Activated naive CD8-positive, alpha-beta T cell treated with anti-CD3 and anti-CD28 coated beads, Interleukin-2, amount 10 ng/mL, durations not matched to agents 7 days and 5 days (primary cell): ENCODE results near the gene ZNF324. TPM values are rescaled to one million over a fixed set of nuclear protein-coding genes. Genes with fewer than 3 reads are reported as not detected.

ENCODE experiments used
- ATAC-seq: fragments of 150-1000 bp; cut with Tn5 transposase; one replicate; pipeline ENCODE4 v1.10.0; 2021; ENCODE audit warnings: low read depth, moderate library complexity
- POLR2A ChIA-PET: fragments of 350-600 bp; sonication (Branson Sonifier 250); formaldehyde crosslinking; loops from one replicate; lab custom pipeline; 2021; ENCODE audit warnings: antibody characterized with exemption; lab: Charles Lee
- DNase-seq: peaks from one replicate; pipeline ENCODE4 v3.0.0; 2021
- H3K27ac Mint-ChIP-seq: one replicate; pipeline ENCODE4 v1.8.0; 2022; ENCODE audit warnings: mild to moderate bottlenecking, mixed read lengths
- H3K27me3 Mint-ChIP-seq: one replicate; pipeline ENCODE4 v1.8.0; 2022; ENCODE audit warnings: mild to moderate bottlenecking, moderate library complexity, mixed read lengths
- H3K36me3 Mint-ChIP-seq: one replicate; pipeline ENCODE4 v1.8.0; 2021; ENCODE audit warnings: mild to moderate bottlenecking, mixed read lengths
- H3K4me1 Mint-ChIP-seq: one replicate; pipeline ENCODE4 v1.8.0; 2021; ENCODE audit warnings: mixed read lengths
- H3K4me3 Mint-ChIP-seq: one replicate; pipeline ENCODE4 v1.8.0; 2022; ENCODE audit warnings: mild to moderate bottlenecking, moderate library complexity, mixed read lengths
- H3K9me3 Mint-ChIP-seq: one replicate; pipeline ENCODE4 v1.8.0; 2021; ENCODE audit warnings: mixed read lengths
- total RNA-seq, 2 experiments: library from RNA; stranded (reverse); gene quantifications; one replicate each; pipeline ENCODE4 v1.2.3, GENCODE V29; 2021

The ZNF324 gene
- total RNA-seq, 2 experiments from 2014 or later, result 18.0 to 18.5 TPM

DNA sequence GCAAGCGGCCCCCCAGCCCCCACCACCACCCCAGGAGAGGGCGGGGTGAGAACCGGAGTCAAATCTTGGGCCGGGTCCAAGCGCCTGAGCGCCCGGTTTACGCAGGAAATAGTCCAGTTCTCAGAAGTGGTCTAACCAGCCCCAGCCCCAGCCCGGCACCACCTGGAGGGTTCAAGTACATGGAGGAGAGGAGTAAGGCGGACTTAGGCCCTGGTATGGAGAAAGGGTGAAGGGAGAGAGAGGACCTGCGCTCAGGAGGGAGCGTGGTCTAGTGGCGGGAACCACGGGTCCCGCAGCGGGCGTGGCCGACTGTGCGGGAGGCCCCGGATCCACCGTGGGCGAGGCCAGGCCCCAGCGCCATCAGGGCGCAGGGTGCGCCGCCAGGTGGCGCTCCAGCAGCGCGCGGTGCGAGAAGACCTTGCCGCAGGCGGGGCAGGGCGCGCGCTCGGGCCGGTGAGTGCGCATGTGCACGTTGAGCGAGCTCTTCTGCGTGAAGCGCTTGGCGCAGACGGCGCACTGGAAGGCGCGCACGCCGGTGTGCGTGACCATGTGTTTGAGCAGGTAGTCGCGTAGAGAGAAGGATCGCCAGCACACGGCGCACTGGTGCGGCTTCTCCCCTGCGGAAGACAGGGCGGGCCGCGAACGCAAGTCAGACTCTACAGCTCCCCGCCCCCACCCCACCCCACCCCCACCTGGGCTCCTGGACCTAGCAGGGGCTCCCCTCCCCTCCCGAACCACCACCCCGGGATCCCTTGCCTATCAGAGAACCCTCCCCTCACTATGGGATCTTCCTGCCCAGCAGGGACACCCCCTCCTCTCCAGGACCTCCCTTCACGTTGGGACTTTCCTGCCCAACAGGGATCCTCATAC is 47.0 kb downstream of the ZNF324 start:
- H3K27me3 Mint-ChIP-seq, result no peaks in the 10 kb centered on the region
- peaks cover 15% of the 10 kb centered on the region for H3K36me3 Mint-ChIP-seq
- H3K4me1 Mint-ChIP-seq, result peaks cover 27% of the 10 kb centered on the region
- POLR2A ChIA-PET, result interaction anchor here (0.6 to 1.8 kb wide), 18 partner anchors 9 to 331 kb away, joined by 3 to 25 read pairs (median 4); partner anchors contain the start of genes CHMP2A, TRIM28, UBE2M and ZNF274
- peak overlapping the region; percentile 90 for H3K4me3 Mint-ChIP-seq
- H3K27ac Mint-ChIP-seq, result peak overlapping the region; percentile 93
- no peaks in the 10 kb centered on the region for H3K9me3 Mint-ChIP-seq
- peak; percentile 99 for DNase-seq
- ATAC-seq, result peak; percentile 90

DNA sequence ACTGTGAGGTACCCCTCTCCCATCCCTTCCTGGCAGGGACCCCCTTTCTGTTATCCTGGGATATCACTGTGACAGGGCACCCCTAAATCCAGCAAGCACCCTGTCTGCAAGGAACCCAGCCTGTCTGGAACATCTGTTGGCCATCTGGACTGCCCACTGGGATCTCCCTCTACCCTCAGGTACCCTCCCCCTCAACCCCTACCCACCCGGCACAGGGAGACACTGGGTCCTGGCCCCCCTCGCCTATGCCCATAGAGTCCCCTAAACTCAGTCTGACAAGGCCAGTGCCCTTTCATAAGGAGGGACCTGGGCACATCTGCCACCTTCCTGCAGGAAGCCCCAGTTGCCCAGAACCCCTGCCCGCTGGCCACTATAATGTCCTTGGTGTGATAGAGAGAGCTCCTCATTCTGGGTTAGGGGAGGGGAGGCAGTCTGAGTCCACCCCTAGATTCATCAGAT is 47.7 kb downstream of the ZNF324 start:
- Mint-ChIP-seq H3K9me3 (no peaks in the 10 kb centered on the region), H3K4me3 (peak overlapping the region; percentile 90), H3K27me3 (no peaks in the 10 kb centered on the region), H3K36me3 (peaks cover 19% of the 10 kb centered on the region), H3K4me1 (peaks cover 29% of the 10 kb centered on the region), H3K27ac (peak overlapping the region; percentile 93)
- DNase-seq (no peak), ATAC-seq (no peak)
- POLR2A ChIA-PET, result interaction anchor here (0.8 to 1.8 kb wide), 12 partner anchors 13 to 332 kb away, joined by 3 to 25 read pairs (median 4); partner anchors contain the start of genes CHMP2A, TRIM28, ZNF274 and ZSCAN22

DNA sequence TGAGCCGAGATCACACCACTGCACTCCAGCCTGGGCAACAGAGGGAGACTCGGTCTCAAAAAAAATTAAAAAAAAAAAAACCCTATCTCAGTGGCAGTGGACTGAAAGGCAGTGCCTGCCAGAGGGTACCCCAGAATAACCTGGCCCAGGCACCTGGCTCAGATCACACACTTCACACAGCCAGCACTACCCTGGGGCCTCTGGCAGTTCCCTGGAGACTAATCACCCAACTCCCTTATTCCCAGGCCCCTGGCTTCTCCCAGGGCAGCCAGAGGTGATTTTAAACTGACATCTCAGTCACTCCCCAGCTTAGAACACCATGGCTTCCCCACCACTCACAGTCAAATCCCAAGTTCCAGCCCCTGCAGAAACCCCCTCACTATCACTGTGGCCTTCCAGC is 48.4 kb downstream of the ZNF324 start:
- POLR2A ChIA-PET, result interaction anchor here (1.2 to 1.8 kb wide), 2 partner anchors 29 to 332 kb away, joined by 4 to 9 read pairs; partner anchors contain the start of genes TRIM28 and ZNF274
- peaks cover 34% of the 10 kb centered on the region for H3K4me1 Mint-ChIP-seq
- peak overlapping the region; percentile 90 for H3K4me3 Mint-ChIP-seq
- peak overlapping the region; percentile 78 for H3K27ac Mint-ChIP-seq
- H3K9me3 Mint-ChIP-seq, result no peaks in the 10 kb centered on the region
- no peak for DNase-seq
- peaks cover 20% of the 10 kb centered on the region for H3K36me3 Mint-ChIP-seq
- ATAC-seq, result no peak
- no peaks in the 10 kb centered on the region for H3K27me3 Mint-ChIP-seq

DNA sequence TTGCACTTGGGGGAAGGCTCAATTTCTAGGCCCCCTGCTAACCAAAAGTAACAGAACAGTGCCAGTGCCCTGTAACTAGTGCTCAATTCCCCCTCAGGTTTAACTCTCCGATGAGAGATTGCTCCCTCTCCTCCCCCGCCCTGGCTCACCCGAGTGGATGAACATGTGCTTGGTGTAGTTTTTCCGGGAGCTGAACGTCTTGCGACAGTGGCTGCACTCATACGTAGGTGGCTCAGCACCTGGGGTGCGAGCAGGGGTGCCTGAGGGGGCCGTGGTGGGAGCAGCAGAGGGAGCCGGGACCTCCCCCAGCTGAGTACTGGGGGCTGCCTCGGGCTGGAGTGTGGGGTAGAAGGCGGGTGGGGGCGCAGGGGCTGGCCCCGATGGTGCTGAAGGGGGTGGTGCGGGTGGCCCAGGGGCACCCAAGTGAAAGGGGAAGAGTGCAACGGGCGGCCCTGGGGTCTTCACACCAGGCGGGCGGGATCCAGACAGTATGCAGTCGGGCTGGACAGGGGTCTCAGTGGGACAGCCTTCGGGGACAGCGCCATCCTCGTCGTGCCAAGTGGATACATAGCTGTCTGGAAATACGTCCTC is 49.5 kb downstream of the ZNF324 start:
- Mint-ChIP-seq H3K27ac (peak overlapping the region; percentile 78), H3K4me1 (peaks cover 38% of the 10 kb centered on the region)
- POLR2A ChIA-PET, result no interaction called here

DNA sequence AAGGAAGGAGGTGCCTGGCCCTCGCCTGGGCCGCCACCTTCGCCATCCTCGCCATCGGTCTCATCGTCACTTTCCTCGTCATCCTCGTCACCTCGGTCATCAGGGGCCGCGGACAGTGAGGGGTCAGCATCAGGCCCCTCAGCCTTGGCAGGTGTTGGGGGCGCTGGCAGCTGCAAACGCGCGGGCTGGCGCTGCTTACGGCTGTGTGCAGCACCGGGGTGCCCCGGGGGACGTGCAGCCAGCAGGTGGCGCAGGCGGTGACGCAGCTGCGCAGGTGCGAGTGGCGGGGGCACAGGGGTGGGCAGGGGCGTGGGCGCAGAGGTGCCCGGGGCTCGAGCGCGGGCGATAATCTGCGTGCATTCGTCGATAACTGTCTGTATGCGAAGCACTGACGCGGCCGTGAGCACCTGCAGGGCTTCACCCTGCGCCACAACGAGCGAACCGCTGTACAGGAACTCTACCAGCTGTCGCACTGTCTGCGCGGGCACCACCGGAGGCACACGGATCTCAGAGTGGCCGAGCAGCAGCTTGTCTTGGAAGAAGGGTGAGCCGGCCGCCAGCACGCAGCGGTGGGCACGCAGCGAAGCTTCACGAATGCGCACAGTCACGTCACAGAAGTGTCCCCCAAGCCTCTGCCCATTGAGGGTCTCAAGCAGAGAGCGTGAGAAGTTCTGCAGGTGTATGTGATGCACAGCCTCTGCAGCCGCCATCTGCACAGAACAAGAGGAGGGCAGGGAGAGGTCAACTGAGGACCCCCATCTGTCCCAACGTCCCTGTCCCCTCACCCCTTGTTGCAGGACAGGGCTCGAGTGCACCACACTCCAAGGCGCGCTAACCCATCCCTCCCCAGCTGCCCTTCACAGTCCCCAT is 50.3 kb downstream of the ZNF324 start:
- ATAC-seq (no peak), DNase-seq (no peak)
- Mint-ChIP-seq H3K27me3 (no peaks in the 10 kb centered on the region), H3K4me3 (peak overlapping the region; percentile 25), H3K36me3 (peaks cover 20% of the 10 kb centered on the region), H3K27ac (peak overlapping the region; percentile 16), H3K4me1 (peaks cover 38% of the 10 kb centered on the region), H3K9me3 (no peaks in the 10 kb centered on the region)
- POLR2A ChIA-PET, result interaction anchor here (1.5 to 4.3 kb wide), 3 partner anchors 37 to 63 kb away, joined by 10 to 63 read pairs (median 37); partner anchors contain the start of gene CHMP2A

More for the DNA sequence above, 49.5 kb downstream of the ZNF324 start:
- no peak for ATAC-seq
- Mint-ChIP-seq H3K4me3 (peak overlapping the region; percentile 90), H3K9me3 (no peaks in the 10 kb centered on the region), H3K27me3 (no peaks in the 10 kb centered on the region), H3K36me3 (peaks cover 20% of the 10 kb centered on the region)
- DNase-seq, result no peak

DNA sequence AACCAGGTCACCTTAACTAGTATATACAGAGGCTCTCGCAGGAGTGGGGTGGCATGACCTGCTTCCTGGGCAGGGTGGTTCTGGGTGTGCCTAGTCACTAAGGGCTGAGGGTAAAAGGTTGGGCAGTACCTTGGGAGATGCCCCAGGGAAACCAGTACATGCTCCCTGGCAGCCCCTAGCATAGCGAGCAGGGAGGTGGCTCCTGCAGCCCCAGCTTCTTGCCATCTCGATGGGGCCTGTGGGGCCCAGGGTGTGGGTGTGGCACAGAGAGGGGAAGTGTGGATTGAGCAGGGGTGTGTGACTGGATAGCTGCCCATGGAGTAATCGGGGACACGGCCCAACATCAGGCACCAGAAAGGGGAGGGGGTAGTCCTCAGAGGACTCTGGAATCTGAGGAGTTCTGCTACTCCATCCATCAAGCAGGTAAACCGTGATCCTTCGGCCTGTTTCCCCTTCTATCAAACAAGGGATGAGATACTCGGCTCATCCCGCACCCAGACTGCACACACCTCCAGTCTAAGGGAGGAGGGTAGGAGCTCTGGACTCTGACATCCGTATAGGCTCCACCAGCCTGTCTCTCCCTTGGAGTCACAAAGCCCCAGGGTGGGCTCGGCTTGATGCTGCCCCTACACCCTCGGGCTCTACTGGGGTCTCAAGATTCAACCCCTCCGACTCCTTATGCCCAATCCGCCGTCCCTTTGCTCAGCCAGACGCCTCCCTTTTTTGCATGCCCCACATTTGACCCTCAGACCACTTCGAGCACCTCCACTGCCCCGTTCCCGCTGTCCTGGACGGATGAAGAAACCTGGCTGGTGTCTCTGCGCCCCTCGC is 51.6 kb downstream of the ZNF324 start:
- H3K27me3 Mint-ChIP-seq, result no peaks in the 10 kb centered on the region
- no peak for DNase-seq

DNA sequence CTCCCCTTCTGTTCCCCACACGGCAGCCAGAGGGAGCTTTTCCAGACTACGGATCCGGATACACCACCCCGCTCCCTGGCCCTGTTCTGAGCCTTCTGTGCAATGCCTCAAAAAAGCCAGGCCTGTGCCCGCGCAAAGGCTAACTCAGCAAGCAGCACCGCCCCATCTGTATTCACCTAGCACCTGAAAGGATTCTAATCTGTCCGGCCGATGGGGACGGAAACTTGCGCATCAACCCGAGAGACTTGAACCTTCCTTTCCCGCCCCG is 52.1 kb downstream of the ZNF324 start:
- ATAC-seq (peak; percentile 16), DNase-seq (peak; percentile 67)
- Mint-ChIP-seq H3K4me3 (peak overlapping the region; percentile 99), H3K9me3 (no peaks in the 10 kb centered on the region), H3K27ac (peak overlapping the region; percentile 92), H3K36me3 (peaks cover 20% of the 10 kb centered on the region), H3K4me1 (peaks cover 36% of the 10 kb centered on the region), H3K27me3 (no peaks in the 10 kb centered on the region)
- POLR2A ChIA-PET, result interaction anchor here (0.7 to 4.3 kb wide), 14 partner anchors 11 to 241 kb away, joined by 3 to 63 read pairs (median 6); partner anchors contain the start of genes CHMP2A, TRIM28, ZNF446 and ZNF497

More for the DNA sequence above, 51.6 kb downstream of the ZNF324 start:
- ATAC-seq, result no peak
- peak overlapping the region; percentile 99 for H3K4me3 Mint-ChIP-seq
- H3K4me1 Mint-ChIP-seq, result peaks cover 38% of the 10 kb centered on the region
- POLR2A ChIA-PET, result interaction anchor here (0.7 to 4.3 kb wide), 14 partner anchors 10 to 240 kb away, joined by 3 to 63 read pairs (median 6); partner anchors contain the start of genes CHMP2A, TRIM28, ZNF446 and ZNF497
- H3K27ac Mint-ChIP-seq, result peak overlapping the region; percentile 92
- H3K9me3 Mint-ChIP-seq, result no peaks in the 10 kb centered on the region
- peaks cover 20% of the 10 kb centered on the region for H3K36me3 Mint-ChIP-seq

DNA sequence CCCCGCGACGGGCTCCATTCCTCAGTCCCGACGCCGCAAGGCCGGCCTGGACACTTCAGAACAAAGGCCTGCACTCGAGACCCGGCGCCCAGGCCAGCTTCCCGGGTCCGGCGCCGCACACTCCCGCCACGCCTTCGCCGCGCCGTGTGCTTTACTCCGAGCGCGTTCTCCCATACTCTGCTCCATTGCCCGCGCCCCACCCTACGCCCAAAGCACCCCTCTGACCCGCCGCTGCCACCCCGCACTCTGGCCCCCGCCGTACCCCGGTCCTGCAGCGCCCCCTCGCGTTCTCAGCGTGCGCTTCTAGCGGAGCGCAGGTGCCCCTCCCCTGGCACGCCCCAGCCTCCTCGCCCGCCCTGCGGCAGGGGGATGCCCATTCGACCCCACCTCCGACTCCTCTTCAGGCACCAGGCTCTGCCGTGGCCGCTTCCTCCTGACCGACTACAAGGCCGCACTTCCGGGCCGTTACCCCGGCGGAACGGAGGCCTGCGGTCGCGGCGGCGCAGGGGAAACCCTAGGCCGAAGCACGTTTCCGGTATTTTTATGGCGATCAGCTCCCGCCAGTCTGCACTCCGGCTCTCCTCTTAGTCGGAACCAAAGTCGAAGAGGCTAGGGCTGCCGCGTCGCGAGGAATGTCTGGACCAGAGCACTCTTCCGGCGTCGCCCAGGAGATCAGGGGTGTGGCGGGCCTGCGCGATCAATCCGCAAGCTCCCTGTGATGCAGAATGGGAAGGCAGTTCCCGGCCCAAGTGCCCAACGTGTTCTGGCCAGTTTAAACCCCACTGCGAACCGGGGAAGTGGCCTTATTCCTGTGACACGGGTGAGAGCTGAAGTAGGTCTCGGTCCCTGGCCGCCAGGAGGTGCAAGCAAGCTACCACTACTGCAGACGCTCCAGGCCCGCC is 52.7 kb downstream of the ZNF324 start, which contains the start of gene ZBTB45:
ZBTB45 (minus strand) TSS at position 456 of the 902 bp plus-strand sequence. CDS start 2,137 bp downstream, outside the sequence.
- Mint-ChIP-seq H3K27me3 (no peaks in the 10 kb centered on the region), H3K36me3 (peaks cover 20% of the 10 kb centered on the region), H3K4me1 (peaks cover 36% of the 10 kb centered on the region), H3K27ac (peak within 1 kb of the TSS; percentile 92), H3K9me3 (no peaks in the 10 kb centered on the region), H3K4me3 (peak within 1 kb of the TSS; percentile 99)
- ATAC-seq, result peak; percentile 85
- POLR2A ChIA-PET, result interaction anchor here (0.6 to 4.3 kb wide), 30 partner anchors 9 to 655 kb away, joined by 3 to 63 read pairs (median 6); partner anchors contain the start of genes CHMP2A, TRIM28, UBE2M and ZNF135
- peak; percentile 96 for DNase-seq

DNA sequence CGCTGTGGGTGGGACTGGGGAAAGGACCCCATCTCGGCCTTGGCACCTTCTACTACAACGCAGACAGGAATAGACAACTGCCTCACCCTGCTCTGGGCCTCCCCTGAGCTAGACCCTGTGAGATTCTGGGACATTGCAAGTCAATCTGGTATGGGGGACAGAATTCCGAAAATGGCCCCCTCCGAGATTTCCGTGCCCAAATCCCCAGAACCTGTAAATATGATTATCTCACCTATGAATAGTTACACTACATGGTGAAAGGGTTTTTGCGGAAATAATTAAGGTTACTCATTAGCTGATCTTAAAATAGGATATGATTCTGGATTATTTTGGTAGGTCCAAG is 53.3 kb downstream of the ZNF324 start:
- no peaks in the 10 kb centered on the region for H3K27me3 Mint-ChIP-seq
- no peak for ATAC-seq
- no peak for DNase-seq
- H3K4me1 Mint-ChIP-seq, result peaks cover 31% of the 10 kb centered on the region
- H3K27ac Mint-ChIP-seq, result peak overlapping the region; percentile 92
- POLR2A ChIA-PET, result interaction anchor here (0.6 to 4.3 kb wide), 27 partner anchors 8 to 656 kb away, joined by 3 to 63 read pairs (median 6); partner anchors contain the start of genes CHMP2A, TRIM28, UBE2M and ZNF135
- H3K4me3 Mint-ChIP-seq, result peak overlapping the region; percentile 99
- H3K36me3 Mint-ChIP-seq, result peaks cover 17% of the 10 kb centered on the region
- H3K9me3 Mint-ChIP-seq, result no peaks in the 10 kb centered on the region

DNA sequence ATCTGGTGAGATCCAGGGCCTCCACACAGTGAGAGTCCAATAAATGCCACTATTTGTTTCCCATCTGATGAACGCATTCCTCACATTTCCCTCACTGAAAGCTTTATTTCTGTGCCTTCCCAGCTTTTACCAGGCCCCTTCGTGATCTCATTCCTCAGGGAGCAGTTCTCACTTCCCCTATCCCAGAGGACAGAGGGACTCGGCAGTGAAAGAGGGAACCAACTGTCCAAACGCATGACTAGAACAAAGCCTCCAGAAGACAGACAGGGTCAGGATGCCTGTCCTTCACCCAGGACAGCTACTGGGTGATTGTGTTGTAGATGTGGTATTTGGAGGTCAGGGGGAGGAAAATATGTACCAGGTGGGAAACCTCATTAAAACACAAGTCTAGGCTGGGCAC is 54.8 kb downstream of the ZNF324 start:
- Mint-ChIP-seq H3K36me3 (peaks cover 11% of the 10 kb centered on the region), H3K27ac (no peak overlapping the region), H3K4me3 (peak overlapping the region; percentile 43), H3K9me3 (no peaks in the 10 kb centered on the region), H3K27me3 (no peaks in the 10 kb centered on the region), H3K4me1 (peaks cover 21% of the 10 kb centered on the region)
- DNase-seq, result no peak
- POLR2A ChIA-PET, result interaction anchor here (0.7 to 4.3 kb wide), 5 partner anchors 23 to 46 kb away, joined by 3 to 63 read pairs (median 26); partner anchors contain the start of genes CHMP2A, TRIM28 and ZNF446
- no peak for ATAC-seq

DNA sequence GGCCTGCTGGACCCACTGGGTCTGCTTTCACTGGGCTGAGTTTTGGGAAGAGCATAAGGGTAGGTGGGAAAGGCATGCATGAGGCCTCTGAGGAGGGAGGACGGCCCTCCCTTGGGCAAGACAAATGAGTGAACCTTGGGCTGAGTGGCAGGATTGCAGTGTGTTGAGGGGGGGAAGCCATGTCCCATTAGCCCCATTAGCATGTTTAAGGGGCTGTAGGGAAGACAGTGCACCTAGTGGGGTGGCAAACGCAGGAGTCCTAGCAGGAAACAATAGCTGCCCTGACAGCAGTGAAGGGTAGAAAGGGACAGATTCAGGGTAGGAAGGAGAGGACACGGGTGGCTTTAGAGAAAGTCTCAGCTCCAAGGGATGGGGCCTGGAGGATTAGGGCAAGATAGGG is 55.8 kb downstream of the ZNF324 start:
- no peaks in the 10 kb centered on the region for H3K27me3 Mint-ChIP-seq
- H3K9me3 Mint-ChIP-seq, result no peaks in the 10 kb centered on the region
- ATAC-seq, result no peak
- peak overlapping the region; percentile 13 for H3K27ac Mint-ChIP-seq
- peaks cover 19% of the 10 kb centered on the region for H3K4me1 Mint-ChIP-seq
- H3K36me3 Mint-ChIP-seq, result peaks cover 9% of the 10 kb centered on the region
- DNase-seq, result no peak
- H3K4me3 Mint-ChIP-seq, result no peak overlapping the region
- POLR2A ChIA-PET, result interaction anchor here (1.1 to 1.4 kb wide), 2 partner anchors 21 to 32 kb away, joined by 3 to 4 read pairs; no protein-coding TSS in a partner anchor
